Activated CD8-positive, alpha-beta memory T cell treated with anti-CD3 and anti-CD28 coated beads, Interleukin-2, amount 50 U/mL, for 48 hours (primary cell): ENCODE results near the gene IFTAP.
"Not testable (repeated sequence)": the region's sequence is repeated elsewhere in the genome, so short reads cannot be mapped to it uniquely, and the experiment has no call there.

ENCODE experiments used
- DNase-seq: peaks from one replicate; pipeline ENCODE4 v3.0.0-alpha.2; 2020

Gene IFTAP

GRCh38 chr11:36594316-36594989 lies at the start of gene IFTAP:
IFTAP (plus strand) TSS chr11:36594502; CDS start chr11:36610104, 15,602 bp downstream.
- DNase-seq = peak; percentile 56

- DNase-seq = no peak
Observed at GRCh38 chr11:36550385-36551115, 43.8 kb upstream of the IFTAP start.

GRCh38 chr11:36557390-36557789 lies 36.9 kb upstream of the IFTAP start:
- not testable (repeated sequence) for DNase-seq

- no peak for DNase-seq
Observed at GRCh38 chr11:36557991-36558390, 36.3 kb upstream of the IFTAP start.

- DNase-seq = no peak
Observed at GRCh38 chr11:36558571-36559413, 35.5 kb upstream of the IFTAP start.

GRCh38 chr11:36564376-36565030 lies 29.8 kb upstream of the IFTAP start:
- DNase-seq = no peak

- no peak for DNase-seq
Observed at GRCh38 chr11:36565031-36565610, 29.2 kb upstream of the IFTAP start.

GRCh38 chr11:36566407-36567053 lies 27.8 kb upstream of the IFTAP start:
- no peak for DNase-seq

- no peak for DNase-seq
Observed at GRCh38 chr11:36567694-36568093, 26.6 kb upstream of the IFTAP start, which contains the start of gene RAG1. RAG1 (plus strand) TSS chr11:36568007; CDS start chr11:36573305, 5,298 bp downstream.

- no peak for DNase-seq
Observed at GRCh38 chr11:36569095-36569494, 25.2 kb upstream of the IFTAP start.

GRCh38 chr11:36574486-36574885 lies 19.8 kb upstream of the IFTAP start:
- no peak for DNase-seq

GRCh38 chr11:36577373-36577772 lies 16.9 kb upstream of the IFTAP start:
- no peak for DNase-seq

- no peak for DNase-seq
Observed at GRCh38 chr11:36577859-36578258, 16.4 kb upstream of the IFTAP start.

- DNase-seq = no peak
Observed at GRCh38 chr11:36578458-36578857, 15.8 kb upstream of the IFTAP start.

GRCh38 chr11:36581536-36581935 lies 12.8 kb upstream of the IFTAP start:
- no peak for DNase-seq

GRCh38 chr11:36583667-36584066 lies 10.6 kb upstream of the IFTAP start:
- DNase-seq = no peak

- DNase-seq = no peak
Observed at GRCh38 chr11:36586543-36586942, 7.8 kb upstream of the IFTAP start.

GRCh38 chr11:36588099-36588498 lies 6.2 kb upstream of the IFTAP start:
- DNase-seq = no peak

GRCh38 chr11:36590513-36590912 lies 3.8 kb upstream of the IFTAP start:
- DNase-seq = no peak

GRCh38 chr11:36591433-36591832 lies 2.9 kb upstream of the IFTAP start:
- no peak for DNase-seq

- DNase-seq = no peak
Observed at GRCh38 chr11:36596880-36597279, 2.6 kb downstream of the IFTAP start.

GRCh38 chr11:36598051-36598450 lies 3.7 kb downstream of the IFTAP start, which contains the start of gene RAG2:
RAG2 (minus strand) TSS chr11:36598236; CDS start chr11:36594168, 4,068 bp downstream.
- no peak for DNase-seq
